Activated naive CD4-positive, alpha-beta T cell treated with Interleukin-2 at 50 U/mL for 16 hours (primary cell): ENCODE data around the gene EMC6.
A peak's percentile ranks its signal among the peaks of the same experiment; 100 is the strongest.

Experiments used
- DNase-seq: peaks from one replicate; pipeline ENCODE4 v3.0.0-alpha.2; 2020

EMC6 gene

GRCh38 chr17:3656755-3657587 is 11.6 kb upstream of the EMC6 start:
- no peak for DNase-seq

- DNase-seq: no peak
These were observed 11.1 kb upstream of the EMC6 start for GRCh38 chr17:3657588-3657869.

- no peak for DNase-seq
These were observed 10.5 kb upstream of the EMC6 start for GRCh38 chr17:3657874-3658783.

- DNase-seq: no peak
These were observed 9.7 kb upstream of the EMC6 start for GRCh38 chr17:3658784-3659449.

- no peak for DNase-seq
These were observed 9.0 kb upstream of the EMC6 start for GRCh38 chr17:3659541-3660111.

- no peak for DNase-seq
These were observed 8.2 kb upstream of the EMC6 start for GRCh38 chr17:3660311-3660891.

- no peak for DNase-seq
These were observed 5.3 kb upstream of the EMC6 start for GRCh38 chr17:3663102-3664011.

- no peak for DNase-seq
These were observed 2.8 kb upstream of the EMC6 start for GRCh38 chr17:3665834-3666233.

GRCh38 chr17:3666516-3666915 is 2.1 kb upstream of the EMC6 start:
- no peak for DNase-seq

GRCh38 chr17:3667366-3668278 is 990 bp upstream of the EMC6 start:
- DNase-seq: peak; percentile 12

- DNase-seq: no peak
These were observed 404 bp downstream of the EMC6 start for GRCh38 chr17:3669085-3669347.

GRCh38 chr17:3669548-3669947 is 936 bp downstream of the EMC6 start:
- no peak for DNase-seq

GRCh38 chr17:3672571-3672970 is 4.0 kb downstream of the EMC6 start:
- no peak for DNase-seq

- DNase-seq: no peak
These were observed 7.3 kb downstream of the EMC6 start for GRCh38 chr17:3675886-3676285.

GRCh38 chr17:3678095-3678820 is 9.6 kb downstream of the EMC6 start:
- DNase-seq: no peak

GRCh38 chr17:3678821-3679530 is 10.4 kb downstream of the EMC6 start:
- no peak for DNase-seq

GRCh38 chr17:3679531-3680126 is 11.0 kb downstream of the EMC6 start:
- DNase-seq: no peak

GRCh38 chr17:3681057-3681456 is 12.4 kb downstream of the EMC6 start:
- no peak for DNase-seq

- no peak for DNase-seq
These were observed 13.0 kb downstream of the EMC6 start for GRCh38 chr17:3681565-3681964.
